H1 (cell line): ENCODE data around the gene FAM24B. TPM values are rescaled to one million over a fixed set of nuclear protein-coding genes. Genes with fewer than 3 reads are reported as not detected.

Experiments used
- CTCF ChIA-PET: fragments of 300-600 bp; sonication (Branson Sonifier 250); formaldehyde crosslinking; loops from one replicate; lab custom pipeline; 2021; ENCODE audit not compliant: partially characterized antibody; lab: Charles Lee
- POLR2A ChIA-PET: fragments of 300-600 bp; sonication (Branson Sonifier 250); formaldehyde crosslinking; loops from one replicate; lab custom pipeline; 2021; ENCODE audit warnings: inconsistent platforms; ENCODE audit not compliant: partially characterized antibody; lab: Charles Lee
- DNase-seq, 2 experiments: peaks; one replicate each; pipeline versions ENCODE4 v3.0.0 to v3.0.0-alpha.2; 2010 to 2022; ENCODE audit warnings: low spot score in 2 of 2, low read depth in 1 of 2, mixed read lengths in 1 of 2
- FAIRE-seq: peaks from 2 replicates; lab custom pipeline; 2011; peaks lifted over from hg19 to GRCh38; lab: Jason Lieb, UNC
- H2AFZ ChIP-seq: 2 replicates; pipeline ENCODE4 v1.8.1; 2012; ENCODE audit warnings: low read length, inconsistent platforms
- H2AK5ac ChIP-seq: 2 replicates; pipeline ENCODE4 v1.6.1; 2013; ENCODE audit warnings: low read depth, low read length
- H2BK120ac ChIP-seq: replicated peaks from 2 replicates; pipeline ENCODE3; 2013; ENCODE audit warnings: low read depth, low read length, inconsistent platforms
- H2BK12ac ChIP-seq: 2 replicates; pipeline ENCODE4 v1.6.1; 2013; ENCODE audit warnings: low read depth, low read length
- H2BK15ac ChIP-seq: 2 replicates; pipeline ENCODE4 v1.6.1; 2013; ENCODE audit warnings: low read length
- H2BK20ac ChIP-seq: 2 replicates; pipeline ENCODE4 v1.6.1; 2013; ENCODE audit warnings: low read length
- H2BK5ac ChIP-seq: 2 replicates; pipeline ENCODE4 v1.6.1; 2013; ENCODE audit warnings: low read depth, low read length
- H3K14ac ChIP-seq: 2 replicates; pipeline ENCODE4 v1.6.1; 2013; ENCODE audit warnings: inconsistent platforms; ENCODE audit not compliant: insufficient read length
- H3K18ac ChIP-seq: 2 replicates; pipeline ENCODE4 v1.6.1; 2013; ENCODE audit warnings: low read length; ENCODE audit errors: extremely low read depth
- H3K23ac ChIP-seq: 2 replicates; pipeline ENCODE4 v1.6.1; 2013; ENCODE audit warnings: inconsistent platforms; ENCODE audit not compliant: insufficient read length
- H3K23me2 ChIP-seq: 2 replicates; pipeline ENCODE4 v1.6.1; 2013; ENCODE audit warnings: low read depth, low read length
- H3K27ac ChIP-seq: 2 replicates; pipeline ENCODE4 v1.6.1; 2011; ENCODE audit warnings: low read depth, low read length, inconsistent platforms
- H3K27me3 ChIP-seq, 4 experiments: replicated peaks in 1 of 4; 1 replicate in 1 of 4; 2 replicates in 3 of 4; pipeline versions ENCODE4 v1.6.1 to v1.8.1; 2011 to 2013; ENCODE audit warnings: low read length in 3 of 4, mild to moderate bottlenecking in 3 of 4, inconsistent platforms in 2 of 4, mixed read lengths in 2 of 4, moderate library complexity in 1 of 4; ENCODE audit not compliant: control insufficient read depth in 3 of 4, insufficient read depth in 3 of 4; ENCODE audit errors: extremely low read depth in 1 of 4
- H3K36me3 ChIP-seq, 4 experiments: 2 replicates each; pipeline versions ENCODE4 v1.6.1 to v1.8.1; 2011 to 2013; ENCODE audit warnings: mild to moderate bottlenecking in 4 of 4, low read length in 3 of 4, moderate library complexity in 2 of 4, control low read depth in 1 of 4, inconsistent platforms in 1 of 4; ENCODE audit not compliant: insufficient read depth in 4 of 4, control insufficient read depth in 2 of 4
- H3K4ac ChIP-seq: replicated peaks from 2 replicates; pipeline ENCODE3; 2013; ENCODE audit warnings: low read length, low read depth, mixed read lengths, inconsistent platforms; ENCODE audit not compliant: insufficient read length
- H3K4me1 ChIP-seq, 4 experiments: replicated peaks in 1 of 4; 1 replicate in 1 of 4; 2 replicates in 3 of 4; pipeline versions ENCODE4 v1.6.1 to v1.8.1; 2011 to 2013; ENCODE audit warnings: low read length in 3 of 4, inconsistent platforms in 2 of 4, mixed read lengths in 1 of 4; ENCODE audit not compliant: insufficient read depth in 4 of 4, control insufficient read depth in 3 of 4
- H3K4me2 ChIP-seq, 2 experiments: 2 replicates each; pipeline versions ENCODE4 v1.6.1 to v1.8.1; 2011 to 2013; ENCODE audit warnings: low read depth in 2 of 2, low read length in 2 of 2, control low read depth in 1 of 2, inconsistent platforms in 1 of 2, mild to moderate bottlenecking in 1 of 2; ENCODE audit not compliant: insufficient read depth in 1 of 2
- H3K4me3 ChIP-seq, 4 experiments: fragments of 200-600, 300-600 bp in 1 of 4; sonication (generic), shearing (Covaris generic), sonication (Bioruptor Twin) in 1 of 4; 2 replicates each; pipeline versions ENCODE4 v1.5.1 to v1.8.1; 2011 to 2016; ENCODE audit warnings: low read length in 4 of 4, low read depth in 3 of 4, control low read depth in 2 of 4, inconsistent platforms in 2 of 4, mild to moderate bottlenecking in 2 of 4, mixed read lengths in 1 of 4, moderate library complexity in 1 of 4; ENCODE audit not compliant: insufficient read depth in 2 of 4; ENCODE audit errors: extremely low read depth in 1 of 4
- H3K56ac ChIP-seq: replicated peaks from 2 replicates; pipeline ENCODE3; 2013; ENCODE audit warnings: low read depth, mild to moderate bottlenecking, mixed read lengths, low read length, inconsistent platforms; ENCODE audit not compliant: insufficient read length
- H3K79me1 ChIP-seq: 2 replicates; pipeline ENCODE4 v1.6.1; 2013; ENCODE audit warnings: low read depth, low read length, control low read depth
- H3K79me2 ChIP-seq, 2 experiments: 2 replicates each; pipeline versions ENCODE4 v1.6.1 to v1.8.1; 2012 to 2013; ENCODE audit warnings: low read length in 2 of 2, mild to moderate bottlenecking in 2 of 2, inconsistent platforms in 1 of 2; ENCODE audit not compliant: insufficient read depth in 2 of 2, control insufficient read depth in 1 of 2
- H3K9ac ChIP-seq, 4 experiments: replicated peaks in 1 of 4; 1 replicate in 1 of 4; 2 replicates in 3 of 4; pipeline versions ENCODE4 v1.6.1 to v1.8.1; 2011 to 2013; ENCODE audit warnings: low read depth in 3 of 4, low read length in 3 of 4, control low read depth in 2 of 4, mild to moderate bottlenecking in 2 of 4, moderate library complexity in 2 of 4, inconsistent platforms in 1 of 4; ENCODE audit errors: extremely low read depth in 1 of 4
- H3K9me3 ChIP-seq, 2 experiments: 2 replicates each; pipeline versions ENCODE4 v1.6.1 to v1.8.1; 2012 to 2013; ENCODE audit warnings: mild to moderate bottlenecking in 2 of 2, moderate library complexity in 2 of 2, control low read depth in 1 of 2, inconsistent platforms in 1 of 2, low read depth in 1 of 2, low read length in 1 of 2, mixed read lengths in 1 of 2; ENCODE audit not compliant: insufficient read depth in 2 of 2
- H4K20me1 ChIP-seq, 2 experiments: replicated peaks in 1 of 2; 2 replicates each; pipeline versions ENCODE3 to v1.8.1; 2011 to 2013; ENCODE audit warnings: inconsistent platforms in 2 of 2, low read length in 2 of 2, mild to moderate bottlenecking in 1 of 2; ENCODE audit not compliant: insufficient read depth in 2 of 2, control insufficient read depth in 1 of 2
- H4K5ac ChIP-seq: 2 replicates; pipeline ENCODE4 v1.6.1; 2013; ENCODE audit warnings: low read length, low read depth, mixed read lengths, inconsistent platforms; ENCODE audit not compliant: insufficient read length
- H4K8ac ChIP-seq: 2 replicates; pipeline ENCODE4 v1.8.0; 2013; ENCODE audit warnings: mild to moderate bottlenecking, moderate library complexity, low read length, inconsistent platforms; ENCODE audit not compliant: insufficient read depth; ENCODE audit errors: extremely low read depth
- H4K91ac ChIP-seq: replicated peaks from 2 replicates; pipeline ENCODE3; 2013; ENCODE audit warnings: low read length, mixed read lengths, inconsistent platforms; ENCODE audit not compliant: insufficient read length
- RAD21 ChIP-seq, 2 experiments: IDR thresholded peaks in 1 of 2; conservative IDR thresholded peaks in 1 of 2; 2 replicates each; pipeline ENCODE4 v1.6.1; 2011; ENCODE audit warnings: low read depth in 2 of 2, low read length in 2 of 2, improper control_type of control experiment in 1 of 2, inconsistent platforms in 1 of 2, mild to moderate bottlenecking in 1 of 2, moderate library complexity in 1 of 2
- RBBP5 ChIP-seq: IDR thresholded peaks from 2 replicates; pipeline ENCODE4 v1.7.1; 2012; ENCODE audit warnings: low read depth, mild to moderate bottlenecking, inconsistent platforms, low read length, moderate library complexity, borderline replicate concordance
- WGBS, 2 experiments: shearing (Covaris generic) in 1 of 2; methylation state at CpG; one replicate each; pipeline versions ENCODE4 v1.1.6 to v1.1.7; 2013 to 2015; ENCODE audit warnings: low lambda C conversion rate in 2 of 2, mixed read lengths in 2 of 2, inconsistent platforms in 1 of 2, low coverage in 1 of 2, missing lambda C conversion rate in 1 of 2; ENCODE audit not compliant: insufficient replicate concordance in 2 of 2, insufficient coverage in 1 of 2, insufficient read length in 1 of 2; ENCODE audit errors: extremely low coverage in 1 of 2, missing lambda C conversion rate in 1 of 2; 5-methylcytosine and 5-hydroxymethylcytosine counted together
- polyA plus RNA-seq, 7 experiments: library from polyadenylated mRNA; depleted of rRNA in 3 of 7; stranded (reverse) in 5 of 7; unstranded in 2 of 7; fragments of >200 nt in 5 of 7; fragments of 200-250 nt in 2 of 7; gene quantifications; 1 replicate in 5 of 7; 2 replicates in 1 of 7; 4 replicates in 1 of 7; pipeline versions ENCODE4 v1.2.1 to v1.2.3, GENCODE V29; 2011 to 2013; ENCODE audit warnings: missing spikeins in 2 of 7, mixed read lengths in 2 of 7
- total RNA-seq: library from RNA; stranded (reverse); fragmentation: NEBNext Ultra II Directional; extraction: Animal tissue kit (Norgen Biotek cat#: 25700); gene quantifications from 2 replicates; pipeline ENCODE4 v1.2.1, GENCODE V29; 2021

FAM24B gene
- total and polyA plus RNA-seq, 2 of the 8 experiments (the other 6 are each of a cell fraction or from before 2014, with no cell fraction given) = 0.50 to 0.56 TPM

- Histone ChIP-seq H2BK12ac (no peak overlapping the region), H2BK15ac (no peak overlapping the region), H3K4ac (no peak overlapping the region), H2AK5ac (no peak overlapping the region), H3K4me2 (no peak overlapping the region), H3K23me2 (no peaks in the 10 kb centered on the region), H3K4me1 (no peaks in the 10 kb centered on the region), H3K27ac (no peak overlapping the region), H3K9ac (no peak overlapping the region), H2BK5ac (no peak overlapping the region), H3K36me3 (no peaks in the 10 kb centered on the region), H4K5ac (no peak overlapping the region), H2BK120ac (no peak overlapping the region), H3K56ac (no peak overlapping the region), H4K20me1 (no peaks in the 10 kb centered on the region), H4K91ac (no peak overlapping the region), H3K23ac (no peak overlapping the region), H2BK20ac (no peak overlapping the region), H3K18ac (no peak overlapping the region), H3K9me3 (no peaks in the 10 kb centered on the region), H3K27me3 (no peaks in the 10 kb centered on the region), H3K79me2 (no peaks in the 10 kb centered on the region), H3K14ac (no peak overlapping the region), H2AFZ (0 out of 2 replicates have a peak overlapping the region, but pooled peaks have one; percentile 8), H4K8ac (no peak overlapping the region; the same call in 1 of the 2 replicates), H3K4me3 (no peak overlapping the region), H3K79me1 (no peaks in the 10 kb centered on the region)
- DNase-seq (no peak), FAIRE-seq (no peak)
- TF ChIP-seq RBBP5 (no peak), RAD21 (IDR thresholded peaks at IDR 0.05 in 1 of 2, conservative IDR thresholded peaks at IDR 0.05 in 1 of 2; ENCODE audit: low read depth in 2 of 2, low read length in 2 of 2) (0 out of 4 replicates have a peak, but pooled peaks of 1 of the 2 experiments have one; percentile 1)
- ChIA-PET CTCF (interaction anchor here (0.6 kb wide), 1 partner anchor 9 kb away, joined by 3 read pairs; no protein-coding TSS in a partner anchor), POLR2A (no interaction called here)
- 92% methylated on average over 5 of the region's 5 CpGs; no CpG with 5 or more reads in 1 of the 2 experiments for WGBS, 2 experiments
Measured at GRCh38 chr10:122894261-122894944, 15.0 kb upstream of the FAM24B start.
